Immature natural killer cell (primary cell): ENCODE results near the gene REXO4. TPM values are rescaled to one million over a fixed set of nuclear protein-coding genes. Genes with fewer than 3 reads are reported as not detected.
"Not testable (repeated sequence)": the region's sequence is repeated elsewhere in the genome, so short reads cannot be mapped to it uniquely, and the experiment has no call there.

Experiments used
- DNase-seq, 3 donors: peaks; one replicate each; pipeline ENCODE4 v3.0.0; 2022; ENCODE audit warnings: mixed read lengths in 1 of 3
- H3K27ac Mint-ChIP-seq, 6 donors: one replicate each; pipeline ENCODE4 v1.8.0; 2020; ENCODE audit warnings: mixed read lengths in 6 of 6, mild to moderate bottlenecking in 5 of 6, inconsistent platforms in 4 of 6, moderate library complexity in 3 of 6
- H3K27me3 Mint-ChIP-seq, 3 donors: one replicate each; pipeline ENCODE4 v1.8.0; 2020 to 2021; ENCODE audit warnings: low read depth in 3 of 3, mild to moderate bottlenecking in 3 of 3, mixed read lengths in 3 of 3, moderate library complexity in 3 of 3, inconsistent platforms in 1 of 3
- H3K36me3 Mint-ChIP-seq, 3 donors: one replicate each; pipeline ENCODE4 v1.8.0; 2020; ENCODE audit warnings: mixed read lengths in 3 of 3, inconsistent platforms in 2 of 3, mild to moderate bottlenecking in 2 of 3
- H3K4me1 Mint-ChIP-seq, 2 donors: one replicate each; pipeline ENCODE4 v1.8.0; 2020; ENCODE audit warnings: inconsistent platforms in 2 of 2, mild to moderate bottlenecking in 2 of 2, mixed read lengths in 2 of 2, moderate library complexity in 1 of 2
- H3K4me3 Mint-ChIP-seq, 5 donors: one replicate each; pipeline ENCODE4 v1.8.0; 2020; ENCODE audit warnings: mild to moderate bottlenecking in 5 of 5, mixed read lengths in 5 of 5, inconsistent platforms in 3 of 5, moderate library complexity in 3 of 5
- H3K9me3 Mint-ChIP-seq, 6 donors: one replicate each; pipeline ENCODE4 v1.8.0; 2020; ENCODE audit warnings: mild to moderate bottlenecking in 6 of 6, mixed read lengths in 6 of 6, inconsistent platforms in 4 of 6, moderate library complexity in 3 of 6
- polyA plus RNA-seq, 3 donors: library from polyadenylated mRNA; unstranded; fragments of 300-500 nt; fragmentation: Illumina TruSeq; gene quantifications; one replicate each; pipeline ENCODE4 v1.2.3, GENCODE V29; 2021

REXO4 gene
- polyA plus RNA-seq, 3 donors from 2014 or later, result 6.9 to 27.4 (median 11.5) TPM

DNA sequence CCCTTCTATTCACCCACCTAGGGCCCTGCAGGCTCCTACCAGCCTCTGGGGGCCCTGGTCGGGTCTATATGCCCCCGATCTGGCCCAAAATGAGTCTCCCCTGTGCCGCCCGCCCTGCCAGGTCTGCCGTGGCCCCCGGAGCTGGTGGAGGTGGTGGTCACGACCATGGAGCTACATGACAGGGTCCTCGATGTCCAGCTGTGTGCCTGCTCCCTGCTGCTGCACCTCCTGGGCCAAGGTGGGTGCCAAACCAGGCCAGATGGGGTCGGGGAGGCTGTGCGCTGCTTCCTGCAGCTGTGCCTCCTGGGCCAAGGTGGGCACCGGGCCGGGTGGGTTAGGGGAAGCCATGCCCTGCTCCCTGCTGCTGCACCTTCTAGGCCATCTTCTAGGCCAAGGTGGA is 17.5 kb downstream of the REXO4 start:
- no peak overlapping the region for H3K4me3 Mint-ChIP-seq
- H3K36me3 Mint-ChIP-seq, result peaks cover 0 to 1% (median 1%) of the 10 kb centered on the region in 3 donors
- H3K27ac Mint-ChIP-seq, result no peak overlapping the region
- no peaks in the 10 kb centered on the region for H3K9me3 Mint-ChIP-seq
- peaks cover 0 to 3% (median 0%) of the 10 kb centered on the region in 3 donors for H3K27me3 Mint-ChIP-seq
- DNase-seq, result no peak
- H3K4me1 Mint-ChIP-seq, result peaks cover 0 to 1% of the 10 kb centered on the region in 2 donors

DNA sequence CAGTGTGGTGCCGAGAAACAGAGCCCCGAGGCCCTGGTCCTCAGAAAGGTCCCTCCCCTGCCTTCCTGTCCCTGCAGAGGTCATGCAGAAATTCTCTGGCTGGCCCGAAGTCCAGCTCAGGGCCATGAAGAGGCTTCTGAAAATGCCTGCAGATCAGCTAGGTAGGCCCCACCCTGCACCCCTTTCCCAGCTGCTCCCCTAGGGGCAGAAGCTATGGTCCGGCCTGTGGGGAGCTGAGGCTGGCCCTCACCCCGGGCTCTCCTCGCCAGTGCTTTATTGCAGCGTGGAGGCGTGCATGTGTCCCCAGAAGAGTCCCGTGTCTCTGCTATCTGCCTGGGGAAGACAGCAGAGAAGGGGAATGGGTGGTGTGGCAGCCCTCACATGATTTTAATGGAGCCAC is 19.9 kb downstream of the REXO4 start:
- Mint-ChIP-seq H3K27me3 (peaks cover 0 to 3% (median 0%) of the 10 kb centered on the region in 3 donors), H3K4me3 (no peak overlapping the region), H3K9me3 (no peaks in the 10 kb centered on the region), H3K27ac (no peak overlapping the region), H3K36me3 (no peaks in the 10 kb centered on the region), H3K4me1 (peaks cover 0 to 1% of the 10 kb centered on the region in 2 donors)
- no peak for DNase-seq

DNA sequence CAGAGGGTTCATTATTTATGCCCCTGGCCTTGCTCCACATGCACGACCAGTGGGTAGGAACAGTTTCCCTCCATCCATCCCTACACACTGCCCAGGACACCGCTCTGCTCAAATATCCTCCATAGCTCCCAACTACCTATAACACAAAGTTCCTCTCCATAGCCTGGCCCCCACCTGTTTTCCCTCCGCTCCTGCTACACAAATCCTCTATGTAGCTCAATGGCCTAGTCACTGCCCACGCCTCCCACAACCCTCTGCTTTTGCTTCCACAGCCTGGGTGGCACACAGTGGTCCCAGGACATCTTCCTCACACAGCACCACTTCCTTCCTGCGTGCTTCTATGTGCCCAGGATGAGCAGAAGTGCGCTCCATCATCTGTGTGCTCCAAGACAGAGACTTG is 20.4 kb downstream of the REXO4 start:
- no peak overlapping the region for H3K27ac Mint-ChIP-seq
- H3K36me3 Mint-ChIP-seq, result no peaks in the 10 kb centered on the region
- H3K4me1 Mint-ChIP-seq, result peaks cover 0 to 1% of the 10 kb centered on the region in 2 donors
- no peak overlapping the region for H3K4me3 Mint-ChIP-seq
- DNase-seq, result no peak
- H3K27me3 Mint-ChIP-seq, result peaks cover 0 to 3% (median 0%) of the 10 kb centered on the region in 3 donors
- H3K9me3 Mint-ChIP-seq, result no peaks in the 10 kb centered on the region

DNA sequence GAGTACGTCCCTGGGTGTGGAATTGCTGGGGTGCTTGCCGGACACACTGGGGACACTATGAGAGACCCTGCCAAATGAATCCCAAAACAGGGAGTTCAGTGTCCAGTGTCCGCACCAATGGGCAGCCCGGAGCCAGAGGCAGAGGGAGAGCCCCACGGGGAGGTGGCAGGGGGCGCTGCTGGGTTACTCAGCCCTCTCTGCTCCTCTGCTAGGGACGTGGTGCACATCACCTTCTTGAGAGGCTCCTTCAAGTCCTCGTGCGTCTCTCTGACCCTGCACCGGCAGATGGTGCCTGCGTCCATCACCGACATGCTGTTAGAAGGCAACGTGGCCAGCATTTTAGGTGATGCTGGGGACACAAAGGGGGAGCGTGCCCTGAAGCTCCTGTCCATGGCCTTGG is 20.9 kb downstream of the REXO4 start:
- no peak overlapping the region for H3K4me3 Mint-ChIP-seq

DNA sequence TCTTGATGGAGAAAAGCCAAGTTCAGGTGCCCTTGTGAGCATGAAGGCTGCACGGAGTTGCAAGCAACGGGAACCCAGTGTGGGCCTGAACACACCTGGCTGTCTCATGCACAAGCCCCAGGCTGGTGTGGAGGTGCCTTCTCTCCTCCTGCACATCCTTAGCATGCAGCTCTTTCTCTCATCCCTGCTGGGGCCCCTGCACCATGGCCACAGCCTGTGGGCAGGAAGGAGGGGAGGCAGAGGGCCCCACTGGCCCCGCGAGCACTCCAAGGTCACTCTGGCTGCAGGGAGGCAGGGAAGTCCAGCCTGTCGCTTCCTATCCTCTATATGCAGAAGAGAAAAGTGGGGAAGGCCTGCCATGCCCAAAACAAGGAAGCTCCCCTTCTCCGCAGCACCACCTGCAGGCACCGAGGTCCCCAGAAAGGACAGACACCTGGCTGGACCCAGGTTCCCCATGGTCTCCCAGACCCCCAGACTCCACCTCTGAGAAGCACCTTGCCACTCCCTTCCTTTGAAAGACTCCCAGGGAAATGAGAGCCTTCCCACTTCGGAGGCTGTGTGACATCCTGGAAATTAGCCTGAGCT is 23.0 kb downstream of the REXO4 start:
- H3K4me3 Mint-ChIP-seq, result no peak overlapping the region
- no peaks in the 10 kb centered on the region for H3K36me3 Mint-ChIP-seq
- no peak overlapping the region for H3K27ac Mint-ChIP-seq
- H3K9me3 Mint-ChIP-seq, result no peaks in the 10 kb centered on the region
- no peak for DNase-seq
- peaks cover 1 to 3% (median 3%) of the 10 kb centered on the region in 3 donors for H3K27me3 Mint-ChIP-seq
- H3K4me1 Mint-ChIP-seq, result peaks cover 0 to 1% of the 10 kb centered on the region in 2 donors

More for the DNA sequence above, 20.9 kb downstream of the REXO4 start:
- Mint-ChIP-seq H3K27ac (no peak overlapping the region), H3K9me3 (no peaks in the 10 kb centered on the region), H3K4me1 (peaks cover 0 to 1% of the 10 kb centered on the region in 2 donors), H3K36me3 (no peaks in the 10 kb centered on the region), H3K27me3 (peaks cover 0 to 3% (median 0%) of the 10 kb centered on the region in 3 donors)
- no peak for DNase-seq

DNA sequence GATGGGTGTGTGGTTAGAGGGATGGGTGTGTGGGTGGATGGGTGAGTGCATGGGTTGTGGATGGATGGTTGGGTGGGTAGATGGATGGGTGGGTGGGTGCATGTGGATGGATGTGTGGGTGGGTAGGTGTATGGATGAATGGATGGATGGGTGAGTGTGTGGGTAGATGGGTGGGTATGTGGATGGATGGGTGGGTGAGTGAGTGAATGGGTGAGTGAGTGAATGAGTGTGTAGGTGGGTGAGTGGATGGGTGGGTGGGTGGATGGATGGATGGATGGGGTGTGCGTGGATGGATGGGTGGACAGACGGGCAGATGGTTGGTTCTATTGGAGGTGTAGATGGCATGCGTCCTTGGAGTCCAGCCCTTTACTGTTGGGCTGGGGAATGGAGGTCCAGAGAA is 24.4 kb downstream of the REXO4 start:
- no peaks in the 10 kb centered on the region for H3K9me3 Mint-ChIP-seq
- DNase-seq, result no peak
- H3K27me3 Mint-ChIP-seq, result peaks cover 4 to 5% (median 5%) of the 10 kb centered on the region in 3 donors
- H3K4me1 Mint-ChIP-seq, result peaks cover 0 to 1% of the 10 kb centered on the region in 2 donors
- H3K4me3 Mint-ChIP-seq, result no peak overlapping the region
- H3K27ac Mint-ChIP-seq, result no peak overlapping the region
- H3K36me3 Mint-ChIP-seq, result no peaks in the 10 kb centered on the region

DNA sequence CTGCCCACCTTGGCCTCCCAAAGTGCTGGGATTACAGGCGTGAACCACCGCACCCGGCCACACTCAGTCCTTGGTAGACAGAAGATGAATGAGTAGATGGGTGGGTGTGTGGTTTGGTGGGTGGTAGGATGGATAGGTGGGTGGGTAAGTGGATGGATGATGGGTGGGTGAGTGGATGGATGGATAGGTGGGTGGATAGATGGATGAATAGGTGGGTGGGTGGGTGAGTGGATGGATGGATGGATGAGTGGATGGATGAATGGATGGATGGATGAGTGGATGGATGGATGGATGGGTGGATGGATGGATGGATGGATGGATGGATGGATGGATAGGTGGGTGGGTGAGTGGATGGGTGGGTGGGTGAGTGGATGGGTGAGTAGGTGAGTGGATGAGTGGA is 25.5 kb downstream of the REXO4 start:
- not testable (repeated sequence) for H3K27ac Mint-ChIP-seq, H3K36me3 Mint-ChIP-seq, H3K27me3 Mint-ChIP-seq, H3K4me1 Mint-ChIP-seq, H3K4me3 Mint-ChIP-seq, DNase-seq, H3K9me3 Mint-ChIP-seq

DNA sequence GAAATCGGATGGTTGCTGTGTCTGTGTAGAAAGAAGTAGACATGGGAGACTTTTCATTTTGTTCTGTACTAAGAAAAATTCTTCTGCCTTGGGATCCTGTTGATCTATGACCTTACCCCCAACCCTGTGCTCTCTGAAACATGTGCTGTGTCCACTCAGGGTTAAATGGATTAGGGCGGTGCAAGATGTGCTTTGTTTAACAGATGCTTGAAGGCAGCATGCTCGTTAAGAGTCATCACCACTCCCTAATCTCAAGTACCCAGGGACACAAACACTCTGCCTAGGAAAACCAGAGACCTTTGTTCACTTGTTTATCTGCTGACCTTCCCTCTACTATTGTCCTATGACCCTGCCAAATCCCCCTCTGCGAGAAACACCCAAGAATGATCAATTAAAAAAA is 26.4 kb downstream of the REXO4 start:
- not testable (repeated sequence) for H3K27ac Mint-ChIP-seq, H3K4me1 Mint-ChIP-seq, DNase-seq, H3K36me3 Mint-ChIP-seq, H3K4me3 Mint-ChIP-seq, H3K9me3 Mint-ChIP-seq, H3K27me3 Mint-ChIP-seq

DNA sequence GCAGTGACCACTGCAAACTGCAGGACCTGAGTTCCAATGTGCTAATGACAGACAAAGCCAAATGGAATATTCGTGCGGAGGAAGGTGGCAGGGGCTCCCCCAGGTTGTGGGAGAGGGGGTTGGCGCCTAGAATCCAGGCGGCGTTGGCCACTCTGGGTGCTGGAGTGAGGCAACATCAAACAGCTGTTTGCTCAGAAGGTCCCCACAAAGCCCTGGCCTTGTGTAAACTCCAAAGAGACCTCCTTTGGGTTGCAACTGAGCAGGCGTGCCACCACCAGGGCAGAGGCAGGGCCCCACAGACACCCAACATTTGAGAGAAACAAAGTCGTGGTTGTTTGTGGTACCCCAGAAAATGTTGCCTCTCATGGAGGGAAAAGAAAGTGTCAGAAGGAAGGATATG is 27.1 kb downstream of the REXO4 start:
- Mint-ChIP-seq H3K27ac (no peak overlapping the region), H3K4me1 (no peaks in the 10 kb centered on the region), H3K4me3 (no peak overlapping the region), H3K27me3 (peaks cover 1 to 5% (median 4%) of the 10 kb centered on the region in 3 donors), H3K36me3 (no peaks in the 10 kb centered on the region), H3K9me3 (no peaks in the 10 kb centered on the region)
- no peak for DNase-seq

DNA sequence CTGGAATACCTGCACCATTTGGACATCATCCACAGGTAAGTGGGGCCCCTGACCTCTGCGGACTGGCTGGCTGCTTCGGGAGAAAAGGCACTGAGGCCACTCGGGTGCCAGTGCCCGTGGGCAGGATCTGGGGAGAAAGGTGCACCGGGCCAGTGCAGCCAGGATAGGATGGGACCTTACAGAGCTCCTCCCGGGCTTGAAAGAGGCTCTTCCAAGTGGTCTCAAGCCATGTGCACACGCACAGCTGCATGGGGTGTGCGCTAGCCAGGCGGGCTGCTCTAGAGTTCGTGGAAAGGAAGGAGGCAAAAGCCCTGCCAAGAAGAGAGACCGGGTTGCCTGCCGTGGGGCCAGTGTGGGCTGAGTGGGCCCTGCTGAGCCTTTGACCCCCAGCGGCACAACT is 28.2 kb downstream of the REXO4 start:
- H3K27me3 Mint-ChIP-seq, result peaks cover 1 to 5% (median 4%) of the 10 kb centered on the region in 3 donors
- no peaks in the 10 kb centered on the region for H3K36me3 Mint-ChIP-seq
- H3K27ac Mint-ChIP-seq, result no peak overlapping the region
- no peaks in the 10 kb centered on the region for H3K4me1 Mint-ChIP-seq
- no peaks in the 10 kb centered on the region for H3K9me3 Mint-ChIP-seq
- H3K4me3 Mint-ChIP-seq, result no peak overlapping the region
- no peak for DNase-seq

DNA sequence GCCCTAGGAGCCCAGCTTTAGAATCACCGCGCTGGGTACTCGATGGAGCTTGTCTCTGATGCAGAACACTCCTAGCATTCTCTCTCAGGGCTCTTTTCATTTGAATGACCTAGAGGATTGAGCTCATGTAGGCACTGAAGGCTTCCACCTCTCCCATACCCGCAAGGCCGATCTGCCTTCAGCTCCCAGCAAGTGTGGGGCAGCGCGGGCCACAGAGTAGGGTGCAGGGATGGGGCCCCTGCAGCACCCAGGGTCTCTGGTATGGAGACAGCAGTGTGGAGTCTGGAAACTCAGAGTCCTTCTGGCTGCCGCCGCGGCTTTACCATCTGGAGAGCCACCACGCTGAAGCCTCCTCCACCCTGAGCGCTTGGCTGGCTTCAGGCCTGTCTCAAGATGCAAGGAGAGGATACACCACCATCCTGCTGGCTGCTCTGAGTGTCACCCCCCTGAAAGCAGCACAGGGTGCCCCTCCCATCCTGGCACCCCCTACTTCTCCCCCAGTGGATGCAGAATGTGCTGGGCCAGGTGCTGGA is 28.7 kb downstream of the REXO4 start:
- Mint-ChIP-seq H3K27me3 (peaks cover 1 to 5% (median 4%) of the 10 kb centered on the region in 3 donors), H3K9me3 (no peaks in the 10 kb centered on the region), H3K4me3 (no peak overlapping the region), H3K36me3 (no peaks in the 10 kb centered on the region), H3K27ac (no peak overlapping the region), H3K4me1 (no peaks in the 10 kb centered on the region)
- no peak for DNase-seq

DNA sequence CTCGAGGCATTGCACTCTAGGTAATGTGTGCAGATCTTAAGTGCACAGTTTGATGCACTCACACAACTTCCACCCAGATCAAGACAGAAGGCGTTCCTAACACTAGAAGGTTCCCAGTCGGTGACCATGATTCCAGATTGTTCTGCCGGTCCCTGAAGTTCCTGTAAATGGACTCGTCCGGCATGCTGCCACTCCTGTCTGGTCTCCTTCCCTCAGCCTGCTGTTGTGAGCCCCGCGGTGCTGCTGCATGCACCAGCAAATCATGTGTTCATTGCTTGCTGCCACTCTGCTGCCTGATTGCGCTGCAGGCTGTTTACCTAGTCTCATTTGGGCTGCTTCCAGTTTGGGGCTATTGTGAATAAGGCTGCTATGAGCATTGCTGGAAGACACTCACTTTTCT is 30.1 kb downstream of the REXO4 start:
- peaks cover 1 to 5% (median 4%) of the 10 kb centered on the region in 3 donors for H3K27me3 Mint-ChIP-seq
- no peaks in the 10 kb centered on the region for H3K36me3 Mint-ChIP-seq
- DNase-seq, result no peak
- no peaks in the 10 kb centered on the region for H3K9me3 Mint-ChIP-seq
- no peak overlapping the region for H3K27ac Mint-ChIP-seq
- H3K4me3 Mint-ChIP-seq, result no peak overlapping the region
- H3K4me1 Mint-ChIP-seq, result no peaks in the 10 kb centered on the region

DNA sequence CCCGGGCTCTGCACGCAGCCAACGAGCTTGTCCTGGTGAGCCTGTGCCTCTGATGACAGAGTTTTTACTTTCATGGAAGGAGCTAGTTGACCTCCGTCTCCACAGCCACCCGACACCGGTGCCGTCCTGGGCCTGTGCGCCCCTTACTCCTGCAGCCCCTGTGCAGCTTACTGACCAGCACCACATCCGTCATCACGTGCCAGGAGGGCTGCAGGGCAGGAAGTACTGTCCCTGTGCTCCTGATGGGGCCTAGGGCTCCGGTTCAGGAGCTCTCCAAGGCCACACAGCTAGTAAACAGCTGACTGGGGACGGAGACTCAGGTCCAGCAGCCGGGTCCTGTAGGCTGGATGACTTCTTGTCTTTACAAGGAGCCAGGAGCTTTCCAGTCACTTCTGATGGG is 31.5 kb downstream of the REXO4 start:
- Mint-ChIP-seq H3K27me3 (peaks cover 1 to 5% (median 4%) of the 10 kb centered on the region in 3 donors), H3K27ac (no peak overlapping the region), H3K36me3 (no peaks in the 10 kb centered on the region), H3K4me3 (no peak overlapping the region), H3K9me3 (no peaks in the 10 kb centered on the region), H3K4me1 (no peaks in the 10 kb centered on the region)
- DNase-seq, result no peak

DNA sequence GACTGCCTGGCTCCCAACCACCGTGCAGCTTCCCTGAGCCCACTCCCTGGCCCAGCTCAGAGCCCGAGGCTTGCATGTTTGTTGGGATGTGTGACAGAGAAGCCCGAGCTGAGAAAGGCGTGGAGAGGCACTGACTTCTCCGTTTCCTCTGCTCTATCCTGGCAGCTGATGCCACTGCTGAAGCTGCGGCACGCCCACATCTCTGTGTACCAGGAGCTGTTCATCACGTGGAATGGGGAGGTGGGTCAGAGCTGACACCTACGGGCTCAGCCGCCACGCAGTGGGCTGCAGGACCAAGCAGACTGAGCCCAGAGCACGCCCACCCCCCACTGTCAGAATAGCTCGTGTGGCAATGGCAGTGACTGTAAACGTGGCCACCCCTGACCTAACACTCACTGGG is 32.4 kb downstream of the REXO4 start:
- no peaks in the 10 kb centered on the region for H3K4me1 Mint-ChIP-seq
- H3K4me3 Mint-ChIP-seq, result no peak overlapping the region
- DNase-seq, result no peak
- no peaks in the 10 kb centered on the region for H3K36me3 Mint-ChIP-seq
- H3K27me3 Mint-ChIP-seq, result peaks cover 1 to 5% (median 4%) of the 10 kb centered on the region in 3 donors
- H3K27ac Mint-ChIP-seq, result no peak overlapping the region
- no peaks in the 10 kb centered on the region for H3K9me3 Mint-ChIP-seq

DNA sequence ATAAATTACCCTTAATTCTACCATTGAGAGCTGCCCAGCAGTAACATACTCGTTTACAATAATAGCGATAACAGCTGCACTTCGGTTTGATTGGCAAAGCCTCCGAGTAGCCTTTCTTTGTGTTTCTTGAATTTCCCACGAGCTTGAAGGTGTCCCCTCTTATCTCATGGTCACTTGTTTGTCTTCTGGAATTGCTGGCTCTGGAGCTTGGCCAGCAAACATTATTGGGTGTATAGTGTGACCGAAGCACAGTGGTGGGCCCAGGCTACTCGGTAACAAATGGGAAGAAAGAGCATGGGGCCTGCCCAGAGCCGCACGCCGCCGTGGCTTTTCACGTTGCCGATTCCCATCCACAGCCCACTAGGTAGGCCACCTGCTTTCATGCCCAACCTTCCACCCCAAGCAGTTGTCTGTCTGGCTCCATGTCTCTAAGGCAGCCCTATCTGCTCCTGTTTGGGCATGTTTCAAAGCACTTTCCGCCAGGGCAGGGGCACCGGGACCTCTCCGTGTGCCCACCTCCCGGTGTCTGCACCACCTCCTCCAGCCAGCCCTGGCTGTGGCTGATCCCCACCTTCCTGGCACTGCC is 33.0 kb downstream of the REXO4 start:
- no peaks in the 10 kb centered on the region for H3K4me1 Mint-ChIP-seq
- no peak overlapping the region for H3K4me3 Mint-ChIP-seq
- H3K9me3 Mint-ChIP-seq, result no peaks in the 10 kb centered on the region
- no peaks in the 10 kb centered on the region for H3K36me3 Mint-ChIP-seq
- peaks cover 1 to 3% (median 3%) of the 10 kb centered on the region in 3 donors for H3K27me3 Mint-ChIP-seq
- no peak for DNase-seq
- no peak overlapping the region for H3K27ac Mint-ChIP-seq
